ENCODE data around the gene SLC16A1. TPM values are rescaled to one million over a fixed set of nuclear protein-coding genes. Genes with fewer than 3 reads are reported as not detected.
"Not testable (repeated sequence)": the region's sequence is repeated elsewhere in the genome, so short reads cannot be mapped to it uniquely, and the experiment has no call there.

Gene SLC16A1
- total RNA-seq, 2 experiments from 2014 or later = 74.3 to 81.3 TPM

DNA sequence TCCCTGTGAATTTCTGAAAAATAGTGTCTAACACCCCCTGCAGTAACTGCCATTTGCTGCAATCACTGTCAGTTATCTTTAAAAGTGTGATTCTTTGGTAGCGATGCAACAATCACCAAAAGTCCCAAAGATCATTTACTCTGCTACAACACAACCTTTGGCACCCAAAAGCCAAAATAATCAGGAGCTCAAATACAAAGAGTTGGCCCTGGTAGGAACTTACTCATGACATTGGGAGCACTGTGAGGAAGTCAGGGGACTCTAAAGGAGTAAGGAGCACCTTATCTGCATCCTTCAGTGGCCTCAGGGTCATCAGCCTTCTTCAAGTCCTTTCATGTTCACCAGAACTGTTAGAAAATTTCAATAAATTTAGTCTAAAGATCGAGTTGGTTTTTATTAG is 54.6 kb downstream of the SLC16A1 start:
- no peak for DNase-seq
- ChIA-PET CTCF (interaction anchor here (1.4 kb wide), 1 partner anchor 172 kb away, joined by 3 read pairs; the partner anchor contains the start of gene LRIG2), POLR2A (interaction anchor here (1.1 kb wide), 1 partner anchor 15 kb away, joined by 3 read pairs; no protein-coding TSS in a partner anchor)
- Mint-ChIP-seq H3K4me3 (no peak overlapping the region), H3K36me3 (ENCODE audit: low read depth) (no peaks in the 10 kb centered on the region), H3K27ac (no peak overlapping the region), H3K27me3 (no peaks in the 10 kb centered on the region), H3K9me3 (no peaks in the 10 kb centered on the region), H3K4me1 (ENCODE audit: low read depth) (peaks cover 19% of the 10 kb centered on the region)
- TF ChIP-seq, protein P1, sequence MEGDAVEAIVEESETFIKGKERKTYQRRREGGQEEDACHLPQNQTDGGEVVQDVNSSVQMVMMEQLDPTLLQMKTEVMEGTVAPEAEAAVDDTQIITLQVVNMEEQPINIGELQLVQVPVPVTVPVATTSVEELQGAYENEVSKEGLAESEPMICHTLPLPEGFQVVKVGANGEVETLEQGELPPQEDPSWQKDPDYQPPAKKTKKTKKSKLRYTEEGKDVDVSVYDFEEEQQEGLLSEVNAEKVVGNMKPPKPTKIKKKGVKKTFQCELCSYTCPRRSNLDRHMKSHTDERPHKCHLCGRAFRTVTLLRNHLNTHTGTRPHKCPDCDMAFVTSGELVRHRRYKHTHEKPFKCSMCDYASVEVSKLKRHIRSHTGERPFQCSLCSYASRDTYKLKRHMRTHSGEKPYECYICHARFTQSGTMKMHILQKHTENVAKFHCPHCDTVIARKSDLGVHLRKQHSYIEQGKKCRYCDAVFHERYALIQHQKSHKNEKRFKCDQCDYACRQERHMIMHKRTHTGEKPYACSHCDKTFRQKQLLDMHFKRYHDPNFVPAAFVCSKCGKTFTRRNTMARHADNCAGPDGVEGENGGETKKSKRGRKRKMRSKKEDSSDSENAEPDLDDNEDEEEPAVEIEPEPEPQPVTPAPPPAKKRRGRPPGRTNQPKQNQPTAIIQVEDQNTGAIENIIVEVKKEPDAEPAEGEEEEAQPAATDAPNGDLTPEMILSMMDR (IDR thresholded peaks at IDR 0.05) = no peak
- ATAC-seq = no peak
- intact Hi-C loops (cut with micrococcal nuclease) = no loop called here

DNA sequence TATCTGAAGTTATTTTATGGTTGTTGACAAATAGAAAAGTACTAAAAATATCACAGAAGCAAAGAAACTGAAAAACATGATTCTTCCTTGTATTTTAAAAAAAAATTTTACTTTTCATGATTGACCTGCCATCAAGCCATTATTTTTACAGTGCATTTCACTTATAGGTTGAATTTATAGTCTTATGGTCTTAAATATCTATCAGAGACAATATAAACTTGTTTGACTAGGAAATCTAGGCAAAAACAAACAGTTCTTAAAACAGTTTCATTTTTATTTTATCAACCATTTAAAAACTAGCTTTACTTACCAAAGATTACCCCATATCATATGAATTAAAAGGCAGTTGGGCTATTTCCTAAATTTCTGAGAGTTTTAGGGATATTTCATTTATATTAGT is 59.2 kb downstream of the SLC16A1 start:
- TF ChIP-seq, protein P1 (IDR thresholded peaks at IDR 0.05) = no peak
- no peak for ATAC-seq

DNA sequence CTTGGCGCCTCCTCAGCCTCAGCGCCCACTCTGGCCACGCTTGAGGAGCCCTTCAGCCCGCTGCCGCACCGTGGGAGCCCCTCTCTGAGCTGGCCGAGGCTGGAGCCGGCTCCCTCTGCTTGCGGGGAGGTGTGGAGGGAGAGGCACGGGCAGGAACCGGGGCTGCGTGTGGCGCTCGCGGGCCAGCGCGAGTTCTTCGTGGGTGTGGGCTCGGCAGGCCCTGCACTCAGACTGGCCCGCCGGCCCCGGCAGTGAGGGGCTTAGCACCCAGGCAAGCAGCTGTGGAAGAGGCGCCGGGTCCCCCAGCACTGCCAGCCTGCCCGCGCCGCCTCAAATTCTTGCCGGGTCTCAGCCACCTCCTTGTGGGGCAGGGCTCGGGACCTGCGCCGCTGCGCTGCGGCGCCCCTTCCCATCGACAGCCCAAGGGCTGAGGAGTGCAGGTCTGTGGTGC is 61.4 kb downstream of the SLC16A1 start:
- TF ChIP-seq, protein P1 (IDR thresholded peaks at IDR 0.05) = no peak
- Mint-ChIP-seq H3K27ac (no peak overlapping the region), H3K9me3 (peaks cover 13% of the 10 kb centered on the region), H3K4me3 (no peak overlapping the region), H3K4me1 (ENCODE audit: low read depth) (no peaks in the 10 kb centered on the region), H3K36me3 (ENCODE audit: low read depth) (peaks cover 2% of the 10 kb centered on the region), H3K27me3 (no peaks in the 10 kb centered on the region)
- DNase-seq = no peak
- no peak for ATAC-seq
- intact Hi-C loops (cut with micrococcal nuclease) = no loop called here
- ChIA-PET POLR2A (no interaction called here), CTCF (interaction anchor here (1.8 kb wide), 1 partner anchor 178 kb away, joined by 5 read pairs; the partner anchor contains the start of gene LRIG2)

More for the DNA sequence above, 59.2 kb downstream of the SLC16A1 start:
- H3K36me3 Mint-ChIP-seq (ENCODE audit: low read depth) = peaks cover 2% of the 10 kb centered on the region
- no peaks in the 10 kb centered on the region for H3K4me1 Mint-ChIP-seq (ENCODE audit: low read depth)
- H3K27me3 Mint-ChIP-seq = no peaks in the 10 kb centered on the region
- H3K9me3 Mint-ChIP-seq = peaks cover 13% of the 10 kb centered on the region
- DNase-seq = no peak
- no peak overlapping the region for H3K27ac Mint-ChIP-seq
- H3K4me3 Mint-ChIP-seq = no peak overlapping the region
- POLR2A ChIA-PET = no interaction called here
- CTCF ChIA-PET = interaction anchor here (0.7 kb wide), 1 partner anchor 16 kb away, joined by 3 read pairs; no protein-coding TSS in a partner anchor
- intact Hi-C loops (cut with micrococcal nuclease) = no loop called here

GRCh38 chr1:112894010-112894292 is 62.0 kb downstream of the SLC16A1 start:
- peaks cover 2% of the 10 kb centered on the region for H3K36me3 Mint-ChIP-seq (ENCODE audit: low read depth)
- no peak for DNase-seq
- intact Hi-C loops (cut with micrococcal nuclease) = no loop called here
- no peak overlapping the region for H3K27ac Mint-ChIP-seq
- no peaks in the 10 kb centered on the region for H3K4me1 Mint-ChIP-seq (ENCODE audit: low read depth)
- ChIA-PET POLR2A (no interaction called here), CTCF (interaction anchor here (1.5 to 1.8 kb wide), 2 partner anchors 177 to 179 kb away, joined by 3 to 5 read pairs; partner anchors contain the start of gene LRIG2)
- H3K4me3 Mint-ChIP-seq = no peak overlapping the region
- H3K27me3 Mint-ChIP-seq = no peaks in the 10 kb centered on the region
- TF ChIP-seq, protein P1 (IDR thresholded peaks at IDR 0.05) = no peak
- no peak for ATAC-seq
- H3K9me3 Mint-ChIP-seq = peaks cover 13% of the 10 kb centered on the region

GRCh38 chr1:112893288-112894009 is 62.5 kb downstream of the SLC16A1 start:
- Mint-ChIP-seq H3K4me3 (no peak overlapping the region), H3K27ac (no peak overlapping the region), H3K4me1 (ENCODE audit: low read depth) (no peaks in the 10 kb centered on the region), H3K9me3 (peaks cover 13% of the 10 kb centered on the region), H3K27me3 (no peaks in the 10 kb centered on the region), H3K36me3 (ENCODE audit: low read depth) (peaks cover 2% of the 10 kb centered on the region)
- ATAC-seq = no peak
- intact Hi-C loops (cut with micrococcal nuclease) = no loop called here
- ChIA-PET CTCF (interaction anchor here (1.5 to 1.8 kb wide), 2 partner anchors 177 to 179 kb away, joined by 3 to 5 read pairs; partner anchors contain the start of gene LRIG2), POLR2A (no interaction called here)
- TF ChIP-seq, protein P1 (IDR thresholded peaks at IDR 0.05) = no peak
- no peak for DNase-seq

- H3K27ac Mint-ChIP-seq; intact Hi-C loops (cut with micrococcal nuclease); H3K9me3 Mint-ChIP-seq; H3K4me1 Mint-ChIP-seq (ENCODE audit: low read depth); DNase-seq; H3K36me3 Mint-ChIP-seq (ENCODE audit: low read depth); H3K27me3 Mint-ChIP-seq; H3K4me3 Mint-ChIP-seq; ATAC-seq: not testable (repeated sequence)
- ChIA-PET CTCF (interaction anchor here (1.3 kb wide), 1 partner anchor 9 kb away, joined by 5 read pairs; no protein-coding TSS in a partner anchor), POLR2A (interaction anchor here (1.8 kb wide), 1 partner anchor 12 kb away, joined by 4 read pairs; no protein-coding TSS in a partner anchor)
Observed at GRCh38 chr1:112889906-112890305, 66.1 kb downstream of the SLC16A1 start.

All from activated CD8-positive, alpha-beta T cell treated with anti-CD3 and anti-CD28 coated beads for 36 hours (primary cell).